Embryonic facial prominence (tissue), 1 donor: ENCODE results near the gene TNFRSF11A.

ENCODE experiments used
- DNase-seq: peaks from one replicate; pipeline ENCODE4 v3.0.0-alpha.2; 2016; ENCODE audit errors: extremely low spot score

TNFRSF11A gene

DNA sequence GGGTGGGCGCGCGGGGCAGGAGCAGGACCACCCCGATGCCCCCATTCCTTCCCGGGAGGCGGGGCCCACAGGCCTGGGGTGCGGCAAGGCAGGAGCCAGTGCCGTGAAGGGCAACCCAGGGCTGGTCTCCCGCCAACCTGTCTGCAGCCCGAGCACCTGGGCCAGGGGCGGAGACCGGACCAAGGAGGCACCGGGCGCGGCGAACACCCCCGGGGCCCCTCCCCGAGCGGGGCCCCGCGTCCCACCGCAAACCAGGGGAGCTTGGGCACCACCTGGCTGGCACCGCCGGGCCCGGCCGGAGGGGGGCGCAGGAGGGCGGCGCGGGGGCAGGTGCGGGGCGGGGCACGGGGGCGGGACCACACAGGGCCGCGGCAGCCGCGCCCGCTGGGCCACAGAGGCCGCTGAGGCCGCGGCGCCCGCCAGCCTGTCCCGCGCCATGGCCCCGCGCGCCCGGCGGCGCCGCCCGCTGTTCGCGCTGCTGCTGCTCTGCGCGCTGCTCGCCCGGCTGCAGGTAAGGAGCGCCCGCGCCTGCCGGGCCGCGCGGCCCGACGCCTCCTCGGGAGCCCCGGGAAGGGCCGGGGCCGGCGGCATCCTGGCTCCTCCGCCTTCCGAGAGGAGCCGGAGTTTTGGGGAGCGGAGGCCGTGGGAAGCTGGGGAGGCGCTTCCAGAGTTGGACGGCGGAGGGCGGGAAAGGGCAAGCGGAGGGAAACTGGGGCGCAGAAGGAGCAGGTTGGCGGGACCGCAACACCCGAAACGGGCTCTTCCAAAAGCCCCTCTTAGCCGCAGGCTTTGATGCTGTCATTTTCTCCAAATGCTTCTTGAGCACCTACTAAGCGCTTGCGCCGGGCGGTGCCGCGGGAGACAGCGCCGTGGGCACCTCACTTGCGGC lies at the start of gene TNFRSF11A:
Gene TNFRSF11A, plus strand, starts transcription at position 394 of the 889 bp plus-strand sequence. Its CDS starts 43 bp downstream, at position 437.
- no peak for DNase-seq

GRCh38 chr18:62277045-62277444 lies 48.1 kb upstream of the TNFRSF11A start:
- no peak for DNase-seq

- DNase-seq, result no peak
Measured at GRCh38 chr18:62279561-62279960, 45.5 kb upstream of the TNFRSF11A start.

DNA sequence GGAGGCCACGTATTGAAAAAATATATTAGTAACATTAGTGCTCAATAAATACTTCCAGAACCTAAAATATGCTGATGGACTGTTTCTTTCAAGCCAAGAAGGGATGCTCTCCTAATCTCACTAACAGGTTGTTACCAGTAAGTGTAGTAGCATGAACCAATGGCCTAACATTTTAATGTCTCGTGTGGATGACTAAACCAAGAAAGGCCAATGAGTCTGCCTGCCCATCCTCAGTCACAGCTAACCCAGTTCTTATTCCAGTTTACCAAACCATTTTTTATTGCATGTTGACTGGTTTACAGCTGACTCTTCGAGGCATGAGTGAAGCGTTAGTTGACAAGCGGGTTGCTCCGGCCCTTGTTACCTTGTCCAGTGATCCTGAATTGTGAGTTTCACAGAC lies 45.1 kb upstream of the TNFRSF11A start:
- no peak for DNase-seq

DNA sequence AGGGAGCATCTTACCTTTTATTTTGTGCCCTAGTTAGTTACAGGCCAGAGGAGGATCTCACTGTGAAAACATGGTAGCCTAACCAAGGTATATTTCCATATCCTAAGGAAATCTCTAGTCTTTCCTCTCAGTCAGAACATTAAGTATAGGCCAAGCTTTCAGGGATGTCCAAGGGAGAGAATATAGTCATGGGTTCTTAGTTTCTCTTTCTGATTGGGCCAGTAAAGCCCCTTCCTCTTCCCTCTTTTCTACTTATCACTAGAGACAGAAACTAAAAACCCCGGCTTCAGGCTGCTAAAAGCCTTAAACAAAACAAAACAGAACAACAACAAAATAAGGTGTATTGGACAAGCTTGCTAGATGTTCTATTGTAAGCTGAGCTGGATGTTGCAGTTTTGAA lies 44.3 kb upstream of the TNFRSF11A start:
- no peak for DNase-seq

GRCh38 chr18:62281684-62282083 lies 43.4 kb upstream of the TNFRSF11A start:
- DNase-seq, result no peak

- DNase-seq, result no peak
Measured at GRCh38 chr18:62282188-62282629, 42.9 kb upstream of the TNFRSF11A start.

DNA sequence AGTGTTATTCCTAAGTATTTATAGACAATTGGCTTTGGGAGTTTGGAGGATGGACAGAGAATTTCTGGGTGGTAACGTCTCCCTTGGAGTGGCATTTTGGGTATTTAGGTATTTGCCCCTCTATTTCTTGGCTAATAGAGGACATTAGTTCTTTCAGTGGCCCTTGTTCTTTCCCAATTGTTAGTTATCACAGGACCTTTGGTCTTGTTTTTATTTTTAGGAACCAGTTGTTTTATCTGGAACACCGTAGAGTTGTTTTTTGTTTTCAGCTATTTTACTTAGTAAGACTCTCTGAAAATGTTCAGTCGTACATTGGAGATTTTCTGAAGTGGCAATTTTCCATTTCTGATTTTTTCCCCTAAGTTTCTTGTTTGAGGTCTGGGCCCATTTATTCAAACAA lies 40.5 kb upstream of the TNFRSF11A start:
- DNase-seq, result no peak

DNA sequence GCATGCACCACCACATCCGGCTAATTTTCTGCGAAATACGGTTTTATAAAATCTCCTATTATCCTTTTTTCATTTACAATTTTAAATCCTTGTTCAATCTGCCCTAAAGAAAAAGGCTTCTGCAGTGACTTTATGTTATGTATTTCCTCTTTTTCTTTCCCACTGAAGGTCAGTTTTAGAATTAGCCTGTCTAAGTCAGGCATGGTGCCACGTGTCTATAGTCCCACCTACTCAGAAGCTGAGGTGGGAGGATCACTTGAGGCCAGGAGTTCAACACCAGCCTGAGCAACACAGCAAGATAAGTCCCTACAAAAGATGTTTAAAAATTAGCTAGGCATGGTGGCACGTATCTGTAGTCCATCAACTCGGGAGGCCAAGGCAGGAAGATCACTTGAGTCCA lies 39.8 kb upstream of the TNFRSF11A start:
- DNase-seq, result no peak

- DNase-seq, result no peak
Measured at GRCh38 chr18:62287781-62288664, 37.1 kb upstream of the TNFRSF11A start.

GRCh38 chr18:62288665-62289008 lies 36.5 kb upstream of the TNFRSF11A start:
- no peak for DNase-seq

GRCh38 chr18:62289047-62289446 lies 36.1 kb upstream of the TNFRSF11A start:
- DNase-seq, result no peak

DNA sequence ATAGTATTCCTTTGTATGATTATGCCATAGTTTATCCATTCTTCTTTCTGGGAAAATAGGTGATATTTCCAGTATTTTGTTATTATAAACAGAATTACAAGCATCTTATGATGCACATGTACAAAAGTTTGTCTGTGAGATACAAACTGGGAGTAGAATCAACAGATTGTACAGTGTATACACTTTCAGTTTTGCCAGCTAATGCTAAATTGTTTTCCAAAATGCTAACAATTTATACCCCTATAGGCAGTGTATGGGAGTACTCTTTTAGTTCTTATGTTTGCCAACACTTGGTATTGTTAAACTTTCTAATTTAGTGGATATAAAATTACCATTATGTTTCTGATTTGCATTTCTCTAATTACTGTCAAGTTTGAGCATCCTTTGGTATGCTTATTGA lies 31.0 kb upstream of the TNFRSF11A start:
- no peak for DNase-seq

- DNase-seq, result no peak
Measured at GRCh38 chr18:62300359-62300963, 24.6 kb upstream of the TNFRSF11A start.

DNA sequence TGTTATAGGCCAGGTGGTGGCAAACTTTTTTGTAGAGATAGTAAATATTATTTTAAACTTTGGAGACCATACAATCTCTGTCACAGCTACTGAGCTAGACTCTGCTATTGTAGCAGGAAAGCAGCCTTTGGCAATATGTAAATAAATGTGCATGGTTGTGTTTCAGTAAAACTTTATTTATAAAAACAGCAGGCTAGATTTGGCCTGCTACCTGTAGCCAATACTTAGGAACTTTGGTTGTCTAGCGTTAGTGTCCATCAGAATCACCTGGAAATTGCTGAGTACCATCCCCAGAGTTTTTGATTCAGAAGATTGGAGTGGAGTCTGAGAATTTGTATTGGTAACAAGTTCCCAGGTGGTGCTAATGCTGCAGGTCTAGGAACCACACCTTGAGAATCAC lies 23.8 kb upstream of the TNFRSF11A start:
- DNase-seq, result no peak

- DNase-seq, result no peak
Measured at GRCh38 chr18:62312851-62313250, 12.3 kb upstream of the TNFRSF11A start.

DNA sequence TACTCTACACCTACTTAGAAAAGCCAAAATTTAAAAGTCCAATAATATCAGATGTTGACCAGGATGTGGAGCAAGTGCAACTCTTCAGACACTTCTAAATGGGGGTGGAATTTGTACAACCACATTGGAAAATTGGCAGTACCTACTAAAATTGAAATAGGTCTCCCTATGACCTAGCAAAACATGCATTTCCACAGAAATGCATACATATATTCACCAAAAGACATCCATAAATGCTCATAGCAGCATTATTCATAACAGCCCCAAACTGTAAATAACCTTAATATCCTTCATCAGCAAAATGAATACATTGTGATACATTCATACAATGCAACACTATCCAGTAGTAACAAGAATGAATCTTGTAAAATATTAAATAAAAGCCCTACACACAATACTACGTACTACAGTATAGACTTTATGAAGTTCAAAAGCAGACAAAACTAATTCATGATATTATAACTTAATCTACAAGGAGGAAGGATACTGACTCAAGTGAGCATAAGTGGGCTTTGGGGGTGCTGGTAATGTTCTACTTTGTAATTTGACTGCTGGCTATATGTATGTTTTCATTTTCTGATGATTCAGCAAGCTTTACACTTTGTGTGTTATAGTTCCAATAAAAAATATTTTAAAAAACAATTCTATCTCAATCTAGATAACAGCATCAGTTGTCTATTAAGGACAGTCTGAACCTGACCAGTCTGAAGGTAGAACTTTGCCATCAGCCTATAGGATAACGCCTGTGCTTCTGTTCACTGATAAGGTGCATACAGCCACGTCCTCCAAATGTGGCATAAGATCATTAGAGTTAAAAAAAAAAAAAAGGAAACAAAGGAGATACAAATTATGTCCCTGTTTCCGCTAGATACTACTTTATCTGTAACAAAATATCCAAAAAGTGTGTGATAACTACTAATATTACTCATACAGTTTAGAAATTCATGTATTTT lies 6.6 kb upstream of the TNFRSF11A start:
- DNase-seq, result no peak

DNA sequence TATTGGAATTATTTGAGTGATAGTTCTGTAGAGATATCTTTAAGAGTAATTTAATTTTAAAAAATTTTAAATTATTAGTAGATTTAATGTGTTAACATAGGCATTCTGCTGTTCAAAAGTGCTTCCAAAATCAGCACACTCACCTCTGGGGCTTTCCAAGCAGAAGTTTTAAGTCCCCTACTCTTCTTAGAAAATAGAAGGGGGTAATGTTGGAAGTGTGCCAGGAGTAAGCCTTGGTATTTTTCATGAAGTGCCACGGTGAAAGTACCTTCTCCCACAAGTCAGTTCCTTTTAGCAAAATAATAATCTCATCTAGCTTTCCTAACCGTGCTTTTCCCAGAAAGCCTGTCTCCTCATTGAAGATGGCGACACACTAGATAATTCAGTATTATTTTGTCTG lies 3.9 kb upstream of the TNFRSF11A start:
- DNase-seq, result no peak

DNA sequence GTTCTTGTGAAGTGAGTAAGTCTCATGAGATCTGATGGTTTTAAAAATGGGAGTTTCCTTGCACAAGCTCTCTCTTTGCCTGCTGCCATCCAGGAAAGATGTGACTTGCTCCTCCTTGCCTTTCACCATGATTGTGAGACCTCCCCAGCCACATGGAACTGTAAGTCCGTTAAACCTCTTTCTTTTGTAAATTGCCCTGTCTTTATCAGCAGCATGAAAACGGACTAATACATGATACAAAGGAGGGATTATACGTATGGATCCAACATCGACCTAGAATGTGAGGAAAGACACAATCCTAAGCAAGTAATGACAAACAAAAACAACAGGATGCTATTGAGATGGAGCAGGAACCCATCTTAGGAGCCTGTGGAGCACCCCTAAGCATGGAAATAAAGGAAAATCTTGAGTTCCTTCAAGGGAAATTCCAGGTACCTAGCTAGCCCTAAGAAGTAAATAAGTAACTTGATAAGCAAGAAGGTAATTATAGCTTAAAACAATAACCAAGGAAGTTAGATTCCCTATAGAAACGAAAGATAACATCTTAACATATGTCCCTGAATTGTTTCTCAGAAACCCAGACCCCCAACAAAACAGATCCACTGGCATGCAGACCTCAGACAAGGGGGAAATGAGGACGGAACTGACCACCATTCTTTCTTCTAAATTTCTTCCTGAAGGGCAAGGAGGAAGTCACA lies 1.5 kb upstream of the TNFRSF11A start:
- DNase-seq, result no peak

DNA sequence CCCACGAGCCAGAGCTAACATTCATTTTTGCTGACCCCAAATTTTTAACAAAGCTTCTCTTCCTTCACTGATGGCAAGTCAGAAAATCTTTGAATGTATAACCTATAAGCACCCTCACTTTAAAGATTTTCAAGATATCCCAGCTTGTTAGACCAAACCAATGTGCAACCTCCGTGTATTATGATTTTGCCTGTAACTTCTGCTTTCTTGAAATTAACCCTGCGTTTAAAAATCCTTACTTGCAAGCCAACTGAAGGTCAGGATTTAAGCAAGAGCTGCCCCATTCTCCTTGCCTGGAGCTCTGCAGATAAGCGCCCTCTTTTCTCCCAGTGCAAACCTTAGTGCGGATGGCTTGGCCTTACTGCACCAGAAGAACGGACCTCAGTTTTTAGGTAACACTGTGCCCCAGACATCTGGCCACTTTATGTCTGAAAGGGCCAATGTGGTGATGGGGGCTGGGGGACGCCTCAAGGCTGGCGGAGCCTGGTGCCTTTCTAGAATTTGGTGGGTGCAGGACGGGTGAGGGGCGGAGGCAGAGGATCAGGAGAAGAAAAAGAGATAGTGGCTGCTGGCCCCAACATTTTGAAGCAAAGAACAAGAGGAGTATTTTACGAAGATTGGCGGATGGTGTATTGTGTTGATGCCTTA lies 805 bp upstream of the TNFRSF11A start:
- DNase-seq, result no peak
